Measurements from ENCODE around the gene PSME3.

PSME3 gene

DNA sequence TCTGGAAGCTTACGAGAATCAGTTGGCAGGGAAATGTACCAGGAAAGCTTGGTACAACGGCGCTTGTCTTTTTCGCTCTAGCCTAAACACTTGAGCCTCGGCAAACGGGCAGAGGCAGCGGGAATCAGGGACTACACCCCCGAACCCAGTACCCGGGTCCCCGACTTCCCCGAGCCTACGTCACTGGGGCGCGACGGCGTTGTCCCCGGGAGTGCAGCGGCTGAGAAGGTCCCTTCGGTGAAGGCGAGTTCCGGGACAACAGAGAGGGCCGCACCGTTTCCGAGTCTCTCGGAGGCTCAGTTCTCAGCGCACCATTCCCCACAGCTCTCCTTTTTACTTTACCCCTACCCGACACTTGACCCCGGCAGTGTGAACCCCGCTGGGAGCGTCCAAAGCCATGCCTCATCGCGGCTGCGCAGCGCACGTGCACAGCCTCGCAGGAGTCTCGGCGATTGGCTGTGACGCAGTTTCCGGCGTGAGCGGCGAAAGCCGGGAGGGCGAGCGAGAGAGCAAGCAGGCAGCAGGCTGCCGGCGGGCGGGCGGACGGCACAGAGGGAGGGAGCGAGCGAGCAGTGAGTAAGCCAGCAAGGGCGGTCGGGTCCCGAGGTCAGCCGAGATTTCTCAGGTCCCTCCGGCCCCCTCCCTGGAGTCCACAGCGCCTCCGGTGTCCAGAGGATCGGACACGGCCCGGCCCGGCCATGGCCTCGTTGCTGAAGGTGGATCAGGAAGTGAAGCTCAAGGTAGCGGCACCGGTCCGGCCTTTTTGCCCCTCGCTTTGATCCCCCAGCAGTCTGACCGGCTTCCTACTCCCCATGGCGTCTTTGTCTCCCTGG, at the start of gene PSME3:
TSS of gene PSME3 (plus strand) at position 464 of the 833 bp plus-strand sequence. CDS start at position 699, 235 bp downstream.
- peak; percentile 88 for TF ChIP-seq POLR2A (IDR thresholded peaks at IDR 0.05; ENCODE audit: extremely low read depth, insufficient read length)
- TF ChIP-seq, protein P1, sequence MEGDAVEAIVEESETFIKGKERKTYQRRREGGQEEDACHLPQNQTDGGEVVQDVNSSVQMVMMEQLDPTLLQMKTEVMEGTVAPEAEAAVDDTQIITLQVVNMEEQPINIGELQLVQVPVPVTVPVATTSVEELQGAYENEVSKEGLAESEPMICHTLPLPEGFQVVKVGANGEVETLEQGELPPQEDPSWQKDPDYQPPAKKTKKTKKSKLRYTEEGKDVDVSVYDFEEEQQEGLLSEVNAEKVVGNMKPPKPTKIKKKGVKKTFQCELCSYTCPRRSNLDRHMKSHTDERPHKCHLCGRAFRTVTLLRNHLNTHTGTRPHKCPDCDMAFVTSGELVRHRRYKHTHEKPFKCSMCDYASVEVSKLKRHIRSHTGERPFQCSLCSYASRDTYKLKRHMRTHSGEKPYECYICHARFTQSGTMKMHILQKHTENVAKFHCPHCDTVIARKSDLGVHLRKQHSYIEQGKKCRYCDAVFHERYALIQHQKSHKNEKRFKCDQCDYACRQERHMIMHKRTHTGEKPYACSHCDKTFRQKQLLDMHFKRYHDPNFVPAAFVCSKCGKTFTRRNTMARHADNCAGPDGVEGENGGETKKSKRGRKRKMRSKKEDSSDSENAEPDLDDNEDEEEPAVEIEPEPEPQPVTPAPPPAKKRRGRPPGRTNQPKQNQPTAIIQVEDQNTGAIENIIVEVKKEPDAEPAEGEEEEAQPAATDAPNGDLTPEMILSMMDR (IDR thresholded peaks at IDR 0.05; ENCODE audit: low read depth, low read length), result no peak
- peak; percentile 98 for TF ChIP-seq MYC (IDR thresholded peaks at IDR 0.05; ENCODE audit: low read depth, low read length)
- TF ChIP-seq MAX (IDR thresholded peaks at IDR 0.05; ENCODE audit: low read depth, low read length), result peak; percentile 97
- peak within 1 kb of the TSS; percentile 99 for H3K4me3 ChIP-seq (ENCODE audit: low read depth, low read length)
- DNase-seq (ENCODE audit: low read depth), result peak; percentile 93

DNA sequence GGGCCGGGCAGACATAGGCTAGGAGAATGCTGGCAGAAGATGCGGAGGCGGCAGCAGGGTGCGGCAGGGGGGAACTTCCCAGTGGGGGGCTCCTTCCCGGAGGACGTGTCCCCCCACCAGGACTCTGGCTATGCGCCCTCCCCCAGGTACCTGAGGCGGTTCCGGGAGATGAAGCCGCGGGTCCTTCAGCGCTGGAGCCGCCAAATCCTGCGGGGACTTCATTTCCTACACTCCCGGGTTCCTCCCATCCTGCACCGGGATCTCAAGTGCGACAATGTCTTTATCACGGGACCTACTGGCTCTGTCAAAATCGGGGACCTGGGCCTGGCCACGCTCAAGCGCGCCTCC, 49.4 kb upstream of the PSME3 start:
- H3K4me3 ChIP-seq (ENCODE audit: low read depth, low read length), result no peak overlapping the region
- TF ChIP-seq, protein P1 (IDR thresholded peaks at IDR 0.05; ENCODE audit: low read depth, low read length), result no peak
- TF ChIP-seq POLR2A (IDR thresholded peaks at IDR 0.05; ENCODE audit: extremely low read depth, insufficient read length) (no peak), MAX (IDR thresholded peaks at IDR 0.05; ENCODE audit: low read depth, low read length) (no peak), MYC (IDR thresholded peaks at IDR 0.05; ENCODE audit: low read depth, low read length) (no peak)
- no peak for DNase-seq (ENCODE audit: low read depth)

GRCh38 chr17:42784409-42784808, 48.8 kb upstream of the PSME3 start:
- TF ChIP-seq, protein P1 (IDR thresholded peaks at IDR 0.05; ENCODE audit: low read depth, low read length), result no peak
- TF ChIP-seq MYC (IDR thresholded peaks at IDR 0.05; ENCODE audit: low read depth, low read length) (no peak), MAX (IDR thresholded peaks at IDR 0.05; ENCODE audit: low read depth, low read length) (no peak), POLR2A (IDR thresholded peaks at IDR 0.05; ENCODE audit: extremely low read depth, insufficient read length) (no peak)

GRCh38 chr17:42784811-42785592, 48.2 kb upstream of the PSME3 start:
- no peak for TF ChIP-seq MAX (IDR thresholded peaks at IDR 0.05; ENCODE audit: low read depth, low read length)
- no peak overlapping the region for H3K4me3 ChIP-seq (ENCODE audit: low read depth, low read length)
- DNase-seq (ENCODE audit: low read depth), result no peak

More at GRCh38 chr17:42784409-42784808, 48.8 kb upstream of the PSME3 start:
- peak; percentile 51 for DNase-seq (ENCODE audit: low read depth)
- no peak overlapping the region for H3K4me3 ChIP-seq (ENCODE audit: low read depth, low read length)

- no peak for TF ChIP-seq MYC (IDR thresholded peaks at IDR 0.05; ENCODE audit: low read depth, low read length)
- no peak for TF ChIP-seq POLR2A (IDR thresholded peaks at IDR 0.05; ENCODE audit: extremely low read depth, insufficient read length)
- TF ChIP-seq, protein P1 (IDR thresholded peaks at IDR 0.05; ENCODE audit: low read depth, low read length), result no peak
- no peak for TF ChIP-seq MAX (IDR thresholded peaks at IDR 0.05; ENCODE audit: low read depth, low read length)
- DNase-seq (ENCODE audit: low read depth), result no peak
- H3K4me3 ChIP-seq (ENCODE audit: low read depth, low read length), result no peak overlapping the region
These were observed 45.9 kb upstream of the PSME3 start for GRCh38 chr17:42787266-42787665.

- TF ChIP-seq MAX (IDR thresholded peaks at IDR 0.05; ENCODE audit: low read depth, low read length), result no peak
- TF ChIP-seq, protein P1 (IDR thresholded peaks at IDR 0.05; ENCODE audit: low read depth, low read length), result no peak
- TF ChIP-seq POLR2A (IDR thresholded peaks at IDR 0.05; ENCODE audit: extremely low read depth, insufficient read length), result no peak
- TF ChIP-seq MYC (IDR thresholded peaks at IDR 0.05; ENCODE audit: low read depth, low read length), result no peak
- H3K4me3 ChIP-seq (ENCODE audit: low read depth, low read length), result no peak overlapping the region
- no peak for DNase-seq (ENCODE audit: low read depth)
These were observed 41.2 kb upstream of the PSME3 start for GRCh38 chr17:42791948-42792347.
